HG02840 (cell line): ENCODE results near the gene BCAR1.
"Not testable (repeated sequence)": the region's sequence is repeated elsewhere in the genome, so short reads cannot be mapped to it uniquely, and the experiment has no call there.

ENCODE experiments used
- ATAC-seq: cut with Tn5 transposase; IDR thresholded peaks from one replicate; pipeline ENCODE4 v1.9.1; 2021; ENCODE audit warnings: mild to moderate bottlenecking, moderate library complexity, moderate number of reproducible peaks; ENCODE audit not compliant: unreplicated experiment, low FRiP score

The BCAR1 gene

GRCh38 chr16:75241412-75241811 is 10.0 kb downstream of the BCAR1 start:
- ATAC-seq = no peak

DNA sequence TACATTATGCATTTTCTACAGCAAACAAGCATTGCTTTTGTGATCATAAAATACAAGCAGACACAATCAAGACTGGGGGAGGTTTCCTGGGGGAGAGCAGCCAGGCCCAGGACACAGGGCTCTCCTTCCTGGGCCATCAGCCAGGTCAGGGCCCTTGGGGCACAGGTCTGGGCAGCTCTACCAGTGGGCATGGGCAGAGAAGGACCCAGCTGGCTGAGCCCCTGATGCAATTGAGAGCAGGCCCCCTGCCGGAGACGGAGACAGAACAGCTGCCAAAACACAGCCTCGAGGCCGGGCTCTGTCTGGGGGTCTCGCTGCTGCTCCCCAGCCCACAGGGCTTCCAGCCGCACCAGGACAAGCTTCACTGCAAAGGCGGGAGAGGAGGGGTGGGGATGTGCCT is 10.8 kb downstream of the BCAR1 start:
- ATAC-seq = not testable (repeated sequence)

GRCh38 chr16:75239542-75240122 is 11.8 kb downstream of the BCAR1 start:
- no peak for ATAC-seq

DNA sequence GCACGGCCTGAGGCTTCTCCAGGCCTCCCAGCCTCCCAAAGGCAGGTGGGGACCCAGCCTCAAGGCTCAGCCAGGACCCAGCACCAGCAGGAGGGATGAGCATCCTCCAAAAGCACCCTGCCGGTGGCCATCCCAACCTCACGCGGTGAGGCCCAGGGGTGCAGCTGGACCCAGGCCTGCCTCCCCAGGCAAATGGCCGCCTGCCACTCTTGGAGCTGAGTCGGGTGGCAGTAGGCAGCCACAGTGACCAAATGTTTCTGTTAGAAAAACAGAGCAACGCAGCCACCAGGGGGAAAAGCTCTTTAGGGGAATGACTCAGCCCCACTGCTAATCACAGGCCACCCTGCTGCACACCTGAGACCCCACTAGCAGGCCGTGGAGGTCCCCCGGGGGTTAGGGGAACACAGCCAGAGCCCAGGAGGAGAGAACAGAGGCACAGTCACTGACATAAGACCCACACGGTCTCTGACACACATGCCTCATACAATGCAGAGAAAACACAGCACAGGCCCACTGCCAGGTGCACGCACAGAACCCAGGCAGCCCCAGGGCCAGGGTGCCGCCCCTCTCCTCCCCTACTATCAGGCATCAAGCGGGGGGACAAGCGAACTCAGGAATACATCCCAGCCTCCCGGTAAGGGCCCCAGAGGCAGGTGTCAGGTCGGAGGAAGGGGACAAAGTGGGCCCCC is 12.4 kb downstream of the BCAR1 start:
- ATAC-seq = no peak

DNA sequence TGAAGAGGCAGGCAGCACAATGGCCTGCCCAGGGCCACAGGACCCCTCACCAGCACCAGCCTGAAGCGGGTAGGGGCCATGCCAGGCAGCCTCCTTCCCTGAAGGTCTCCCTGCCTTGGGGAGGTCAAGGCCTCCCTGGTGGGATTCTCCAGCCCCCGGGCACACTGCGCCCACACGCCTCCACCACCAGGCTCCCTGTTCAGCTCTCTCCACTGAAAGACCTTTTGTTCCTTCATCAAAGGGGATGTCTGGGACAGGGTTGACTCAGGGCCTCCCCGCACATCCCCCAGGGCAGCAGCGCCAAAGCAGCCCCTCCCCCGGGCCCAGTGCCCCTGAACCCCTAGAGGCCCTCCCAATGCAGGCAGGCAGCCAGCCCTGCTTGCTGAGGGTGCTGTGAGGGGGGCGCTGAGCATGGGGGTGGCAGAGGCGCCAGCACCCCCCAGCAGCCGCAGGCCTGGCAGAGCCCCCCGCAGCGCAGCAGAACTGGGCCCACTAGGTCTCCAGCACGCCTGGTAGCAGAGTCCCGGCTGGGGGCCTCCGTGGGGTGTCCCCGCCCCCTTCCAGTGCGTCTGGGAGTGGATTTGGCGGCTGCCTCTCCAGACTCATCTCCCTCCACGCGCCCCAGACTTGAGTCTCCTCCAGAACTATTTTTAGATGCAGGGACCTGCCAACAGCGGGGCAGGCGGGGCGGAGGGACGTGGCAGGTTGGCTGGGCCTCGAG is 13.1 kb downstream of the BCAR1 start:
- ATAC-seq = no peak

- no peak for ATAC-seq
Observed at GRCh38 chr16:75237398-75238131, 13.9 kb downstream of the BCAR1 start.

- ATAC-seq = no peak
Observed at GRCh38 chr16:75236736-75237397, 14.6 kb downstream of the BCAR1 start.

- no peak for ATAC-seq
Observed at GRCh38 chr16:75236232-75236631, 15.2 kb downstream of the BCAR1 start.

- ATAC-seq = no peak
Observed at GRCh38 chr16:75235721-75236193, 15.7 kb downstream of the BCAR1 start.

DNA sequence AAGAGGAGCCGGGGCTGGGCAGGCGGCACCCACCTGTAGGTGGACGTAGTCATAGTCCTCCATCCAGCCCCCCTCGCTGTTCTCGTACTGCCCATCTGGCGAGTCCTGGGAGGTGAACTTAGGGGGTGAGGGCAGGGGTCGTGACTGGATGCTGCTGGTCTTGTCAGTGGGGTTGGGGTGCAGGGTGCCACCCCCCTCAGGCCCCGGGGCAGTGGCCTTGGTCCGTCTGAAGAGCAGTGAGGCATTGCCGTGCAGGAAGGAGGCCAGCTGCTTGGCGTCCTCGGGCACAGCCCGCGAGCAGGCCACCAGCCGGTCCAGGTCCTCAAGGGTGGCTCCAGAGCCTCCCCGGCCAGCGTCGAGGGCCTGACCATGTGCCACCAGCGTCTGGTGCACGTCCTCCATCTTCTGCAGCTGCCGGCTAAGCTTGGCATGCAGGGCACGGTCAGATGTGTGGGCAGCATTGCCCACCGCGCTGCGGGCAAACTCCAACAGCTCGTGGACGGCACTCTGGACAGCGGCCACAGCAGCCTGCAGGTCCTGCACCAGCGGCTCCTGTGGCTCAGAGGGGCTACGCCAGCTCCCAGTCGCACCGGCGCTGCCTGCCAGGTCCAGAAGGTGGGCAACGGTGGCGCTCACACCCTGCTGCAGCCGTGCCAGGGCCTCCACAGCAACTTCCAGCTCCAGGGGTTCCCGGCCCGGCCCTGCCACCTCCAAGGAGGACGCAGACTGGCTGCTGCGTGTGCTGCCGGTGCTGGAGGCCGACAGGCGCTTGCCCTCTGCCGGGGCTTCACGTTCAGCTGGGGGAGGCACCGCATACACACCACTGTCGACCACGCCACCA is 16.3 kb downstream of the BCAR1 start:
- ATAC-seq = no peak

- ATAC-seq = no peak
Observed at GRCh38 chr16:75233611-75233938, 17.8 kb downstream of the BCAR1 start.

GRCh38 chr16:75231570-75231969 is 19.9 kb downstream of the BCAR1 start:
- no peak for ATAC-seq

- no peak for ATAC-seq
Observed at GRCh38 chr16:75230471-75231110, 20.8 kb downstream of the BCAR1 start.

DNA sequence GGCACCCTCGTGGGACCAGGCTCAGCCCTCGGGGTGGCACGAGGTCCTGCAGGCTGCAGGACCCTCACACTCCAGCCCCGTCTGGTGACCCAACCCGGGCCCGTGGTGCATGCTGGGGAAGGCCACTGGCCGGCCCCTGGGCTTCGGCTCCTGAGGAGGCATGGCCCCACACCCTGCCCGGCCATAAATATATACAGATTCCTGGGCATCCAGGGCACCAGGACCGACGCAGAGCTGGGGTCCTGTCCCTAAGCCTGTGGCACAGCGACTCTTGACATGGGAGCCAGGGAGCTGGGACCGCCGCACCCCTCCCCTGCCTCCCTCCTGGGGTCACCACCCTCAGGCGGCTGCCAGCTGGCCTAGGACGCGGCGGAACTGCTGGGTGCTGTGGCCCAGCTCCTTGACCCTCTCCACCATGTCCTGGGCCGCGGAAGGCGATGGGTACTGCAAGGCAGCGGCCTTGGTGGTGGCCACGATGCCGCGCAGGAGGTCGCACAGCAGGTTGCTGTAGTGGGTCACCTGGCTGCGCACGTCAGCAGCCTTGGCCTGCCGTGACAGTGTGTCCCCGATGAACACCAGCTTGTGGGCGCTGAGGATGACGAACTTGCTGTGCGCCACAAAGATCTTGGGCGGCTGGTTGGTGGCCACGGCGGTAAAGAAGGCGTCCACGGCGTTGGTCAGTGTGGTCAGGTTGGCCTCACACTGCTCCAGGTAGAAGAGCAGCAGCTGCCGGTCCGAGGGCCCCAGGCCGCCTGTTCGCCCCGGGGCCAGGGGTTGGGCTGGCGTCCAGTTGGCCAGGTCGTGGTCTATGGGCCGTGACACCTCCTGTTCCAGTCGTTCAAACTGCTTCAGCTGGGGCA is 22.0 kb downstream of the BCAR1 start:
- ATAC-seq = no peak

GRCh38 chr16:75228143-75228976 is 23.1 kb downstream of the BCAR1 start:
- no peak for ATAC-seq

GRCh38 chr16:75227361-75228142 is 23.9 kb downstream of the BCAR1 start:
- ATAC-seq = no peak
